C4-2B (cell line): Measurements from ENCODE around the gene OPTC.
"Not testable (repeated sequence)": the region's sequence is repeated elsewhere in the genome, so short reads cannot be mapped to it uniquely, and the experiment has no call there.

ENCODE experiments used
- H3K27ac ChIP-seq: fragments of 450-650 bp; 2 replicates; pipeline ENCODE4 v1.5.1; 2017
- ZFX ChIP-seq: fragments of 450-650 bp; IDR thresholded peaks from 2 replicates; pipeline ENCODE4 v1.6.1; 2017
- TF ChIP-seq, protein P1 (sequence below): fragments of 450-650 bp; conservative IDR thresholded peaks from 2 replicates; pipeline ENCODE4 v1.5.1; 2017; ENCODE audit warnings: mild to moderate bottlenecking

Gene OPTC

GRCh38 chr1:203517426-203518110 is 23.6 kb downstream of the OPTC start:
- H3K27ac ChIP-seq, result no peak overlapping the region
- no peak for TF ChIP-seq ZFX
- TF ChIP-seq, protein P1, sequence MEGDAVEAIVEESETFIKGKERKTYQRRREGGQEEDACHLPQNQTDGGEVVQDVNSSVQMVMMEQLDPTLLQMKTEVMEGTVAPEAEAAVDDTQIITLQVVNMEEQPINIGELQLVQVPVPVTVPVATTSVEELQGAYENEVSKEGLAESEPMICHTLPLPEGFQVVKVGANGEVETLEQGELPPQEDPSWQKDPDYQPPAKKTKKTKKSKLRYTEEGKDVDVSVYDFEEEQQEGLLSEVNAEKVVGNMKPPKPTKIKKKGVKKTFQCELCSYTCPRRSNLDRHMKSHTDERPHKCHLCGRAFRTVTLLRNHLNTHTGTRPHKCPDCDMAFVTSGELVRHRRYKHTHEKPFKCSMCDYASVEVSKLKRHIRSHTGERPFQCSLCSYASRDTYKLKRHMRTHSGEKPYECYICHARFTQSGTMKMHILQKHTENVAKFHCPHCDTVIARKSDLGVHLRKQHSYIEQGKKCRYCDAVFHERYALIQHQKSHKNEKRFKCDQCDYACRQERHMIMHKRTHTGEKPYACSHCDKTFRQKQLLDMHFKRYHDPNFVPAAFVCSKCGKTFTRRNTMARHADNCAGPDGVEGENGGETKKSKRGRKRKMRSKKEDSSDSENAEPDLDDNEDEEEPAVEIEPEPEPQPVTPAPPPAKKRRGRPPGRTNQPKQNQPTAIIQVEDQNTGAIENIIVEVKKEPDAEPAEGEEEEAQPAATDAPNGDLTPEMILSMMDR, result no peak

DNA sequence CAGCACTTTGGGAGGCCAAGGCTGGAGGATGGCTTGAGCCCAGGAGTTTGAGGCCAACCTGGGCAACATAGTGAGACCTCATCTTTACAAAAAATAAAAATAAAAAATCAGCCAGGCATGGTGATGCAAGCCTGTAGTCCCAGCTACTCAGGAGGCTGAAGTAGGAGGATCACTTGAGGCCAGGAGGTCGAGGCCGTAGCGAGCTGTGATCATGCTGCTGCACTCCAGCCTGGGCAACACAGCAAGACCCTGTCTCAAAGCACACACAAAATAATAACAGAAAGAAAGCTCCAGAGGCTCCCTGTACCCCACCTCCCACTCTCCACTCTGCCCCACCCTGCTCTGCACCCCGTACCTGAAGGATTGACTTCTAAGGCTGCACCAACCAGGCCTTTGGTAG is 24.2 kb downstream of the OPTC start:
- H3K27ac ChIP-seq, result not testable (repeated sequence)

GRCh38 chr1:203518541-203518940 is 24.6 kb downstream of the OPTC start:
- TF ChIP-seq ZFX, result no peak
- TF ChIP-seq, protein P1, result no peak
- H3K27ac ChIP-seq, result no peak overlapping the region

DNA sequence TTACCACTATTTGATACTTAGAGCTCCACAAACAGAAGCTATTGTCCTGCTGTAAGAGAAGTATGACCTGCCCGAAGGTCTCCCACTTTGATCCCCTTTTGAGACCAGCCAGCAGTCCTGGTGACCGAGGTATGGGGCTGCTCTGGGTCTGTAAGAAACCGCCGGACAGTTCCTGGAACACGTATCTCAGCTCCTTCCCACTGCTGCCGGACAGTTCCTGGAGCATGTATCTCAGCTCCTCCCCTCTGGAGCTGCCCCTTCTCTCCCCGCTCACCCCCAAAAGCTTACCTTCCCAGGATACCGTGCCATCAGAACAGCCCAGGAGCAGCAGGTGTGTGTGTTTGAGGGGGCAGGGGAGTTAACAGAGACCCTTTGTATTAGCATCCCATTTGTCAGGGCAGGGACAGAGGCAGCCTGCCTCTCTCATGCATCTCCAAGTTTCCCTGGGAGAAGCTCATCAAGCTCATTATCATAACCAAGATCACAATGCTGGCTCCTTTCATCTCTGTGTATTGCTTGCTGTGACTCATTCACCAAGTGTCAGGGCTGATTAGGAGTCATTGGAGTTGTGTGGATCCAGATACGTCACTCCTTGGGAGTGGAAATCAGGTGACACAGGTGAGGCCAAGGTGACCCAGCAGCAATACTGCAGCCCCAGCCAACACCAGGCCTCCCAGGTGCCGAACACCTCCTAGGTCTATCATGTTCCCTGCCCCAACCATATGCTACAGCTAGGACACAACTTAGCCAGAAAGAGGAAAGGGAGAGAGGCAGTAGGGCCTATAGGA is 25.3 kb downstream of the OPTC start:
- TF ChIP-seq ZFX, result no peak
- TF ChIP-seq, protein P1, result no peak
- no peak overlapping the region for H3K27ac ChIP-seq

- TF ChIP-seq, protein P1, result no peak
- TF ChIP-seq ZFX, result no peak
- H3K27ac ChIP-seq, result no peak overlapping the region
These were observed 25.9 kb downstream of the OPTC start for GRCh38 chr1:203519896-203520295.

DNA sequence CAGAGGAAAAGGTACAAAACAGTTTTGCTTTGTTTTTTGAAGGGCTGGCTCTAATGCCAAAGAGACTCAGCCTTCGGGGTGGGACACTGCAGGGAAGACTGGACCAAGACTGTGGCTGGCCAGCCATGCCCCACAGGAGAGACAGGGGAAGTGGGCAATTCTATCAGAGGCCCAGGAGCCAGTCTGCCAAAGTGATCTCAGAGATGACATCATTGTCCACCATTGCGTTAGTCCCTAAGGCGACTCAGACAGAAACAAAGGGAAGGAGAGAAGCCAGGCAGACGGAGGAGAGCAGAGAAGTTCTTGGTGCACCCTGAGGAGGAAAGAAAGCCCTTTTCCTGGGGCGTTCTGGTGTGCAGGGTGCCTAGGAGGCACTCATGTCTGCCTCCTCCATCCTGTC is 26.4 kb downstream of the OPTC start:
- H3K27ac ChIP-seq, result no peak overlapping the region
- TF ChIP-seq, protein P1, result no peak
- no peak for TF ChIP-seq ZFX

DNA sequence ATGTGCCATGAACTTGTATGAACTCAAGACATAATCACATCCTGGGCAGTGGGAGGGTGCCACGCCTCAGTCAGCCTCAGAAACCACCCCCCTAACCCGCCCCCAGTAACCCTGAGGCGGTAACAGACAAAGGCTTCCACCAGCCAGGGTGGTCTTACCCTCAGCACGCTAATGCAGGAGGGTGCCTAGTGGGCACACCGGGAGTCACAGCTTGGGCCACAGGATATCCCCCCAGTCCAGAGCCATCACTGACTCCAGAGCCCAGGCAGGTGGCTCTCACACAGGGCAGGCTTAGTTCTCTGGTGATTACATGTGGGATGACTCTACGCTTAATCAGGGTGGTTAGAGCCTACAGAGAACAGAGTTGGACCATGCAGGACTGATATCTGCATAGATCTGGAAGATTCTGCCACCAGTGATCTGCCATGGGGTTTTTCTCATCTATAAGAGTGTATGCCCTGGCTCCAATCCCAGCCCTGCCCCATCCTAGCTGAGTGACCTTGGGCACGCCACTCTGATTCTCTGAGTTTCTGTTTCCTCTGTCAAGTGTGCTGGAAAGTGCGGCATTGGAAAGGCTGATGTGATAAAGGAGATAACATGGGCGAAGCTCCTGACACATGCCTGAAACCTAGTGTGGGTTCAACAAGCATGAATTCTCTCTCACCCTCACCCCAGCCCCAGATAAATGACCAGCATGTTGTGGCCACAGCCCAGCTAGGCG is 27.3 kb downstream of the OPTC start:
- no peak overlapping the region for H3K27ac ChIP-seq
- no peak for TF ChIP-seq ZFX
- TF ChIP-seq, protein P1, result no peak
